ENCODE measurements around the gene CFAP45. TPM values are rescaled to one million over a fixed set of nuclear protein-coding genes. Genes with fewer than 3 reads are reported as not detected.

Gene CFAP45
- total RNA-seq: 1.0 and 1.3 TPM in 2 replicates

GRCh38 chr1:159900086-159900680 lies at the start of gene CFAP45:
Gene CFAP45 (minus strand): TSS chr1:159900165. CDS start chr1:159900098, 67 bp downstream.

DNA sequence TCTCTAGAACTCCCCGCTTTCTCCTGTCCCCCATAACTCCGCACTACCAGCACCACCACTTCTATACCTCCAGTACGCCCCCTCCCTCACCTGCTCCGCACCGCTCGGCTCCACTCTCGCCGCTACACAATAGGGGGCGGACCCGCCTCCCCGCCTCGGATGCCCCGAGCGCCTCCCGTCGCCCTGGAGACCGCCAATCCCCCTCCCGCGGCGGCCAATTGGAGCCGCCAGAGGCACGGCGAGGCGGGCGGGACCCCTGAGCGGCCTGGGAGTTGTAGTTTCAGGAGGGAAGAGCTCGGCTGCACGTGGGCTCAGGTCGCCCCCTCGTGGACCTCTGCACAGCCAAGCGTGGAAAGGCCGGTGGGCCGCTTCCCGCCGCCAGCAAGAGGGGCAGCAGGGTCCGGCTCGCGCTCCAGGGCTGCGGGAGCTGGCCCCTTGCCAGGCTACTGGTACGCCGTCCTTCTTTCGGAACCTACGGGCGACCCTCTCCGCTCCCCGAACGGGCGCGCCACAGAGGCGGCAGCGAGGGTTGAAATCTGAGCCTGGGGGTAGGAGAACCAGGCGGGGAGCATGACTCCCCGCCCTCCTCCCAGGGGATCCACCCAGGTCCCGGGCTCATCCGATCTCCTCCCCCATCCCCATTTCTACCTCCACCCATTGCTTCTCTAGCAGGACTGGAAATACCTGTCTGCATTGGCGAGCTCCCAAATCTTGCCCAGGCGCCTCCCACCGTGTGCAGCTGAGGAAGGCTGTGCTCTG lies 45.7 kb upstream of the CFAP45 start, which contains the start of gene IGSF9:
Gene IGSF9, minus strand, starts transcription at position 131 of the 759 bp plus-strand sequence. CDS start 2,159 bp downstream, outside the sequence.

GRCh38 chr1:159924791-159925718 lies 25.1 kb upstream of the CFAP45 start, which contains the start of gene TAGLN2:
Gene TAGLN2 (minus strand): TSS chr1:159925507. CDS start chr1:159920509, 4,998 bp downstream.

DNA sequence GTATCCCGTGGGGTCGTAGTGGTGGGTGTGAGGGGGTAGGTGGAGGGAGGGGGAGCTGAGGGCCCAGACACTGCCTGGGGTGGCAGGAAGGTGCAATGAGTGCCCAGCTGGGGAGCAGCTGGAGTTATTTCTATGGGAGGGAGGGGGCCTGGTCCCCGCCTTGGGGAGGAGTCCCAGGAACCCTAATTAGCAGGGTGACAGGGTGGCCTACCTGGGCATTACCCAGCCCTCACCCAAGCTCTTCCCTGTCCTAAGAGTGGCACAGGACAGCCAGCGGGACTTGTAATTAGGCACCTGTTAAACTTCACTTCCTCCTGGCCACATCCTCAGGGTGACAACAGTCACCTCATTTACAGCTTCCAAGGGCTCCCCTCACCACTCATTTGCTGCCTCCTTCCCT lies 37.4 kb downstream of the CFAP45 start, which contains the start of gene VSIG8:
Gene VSIG8, minus strand, starts transcription at position 101 of the 400 bp plus-strand sequence. CDS start 136 bp downstream, outside the sequence.

DNA sequence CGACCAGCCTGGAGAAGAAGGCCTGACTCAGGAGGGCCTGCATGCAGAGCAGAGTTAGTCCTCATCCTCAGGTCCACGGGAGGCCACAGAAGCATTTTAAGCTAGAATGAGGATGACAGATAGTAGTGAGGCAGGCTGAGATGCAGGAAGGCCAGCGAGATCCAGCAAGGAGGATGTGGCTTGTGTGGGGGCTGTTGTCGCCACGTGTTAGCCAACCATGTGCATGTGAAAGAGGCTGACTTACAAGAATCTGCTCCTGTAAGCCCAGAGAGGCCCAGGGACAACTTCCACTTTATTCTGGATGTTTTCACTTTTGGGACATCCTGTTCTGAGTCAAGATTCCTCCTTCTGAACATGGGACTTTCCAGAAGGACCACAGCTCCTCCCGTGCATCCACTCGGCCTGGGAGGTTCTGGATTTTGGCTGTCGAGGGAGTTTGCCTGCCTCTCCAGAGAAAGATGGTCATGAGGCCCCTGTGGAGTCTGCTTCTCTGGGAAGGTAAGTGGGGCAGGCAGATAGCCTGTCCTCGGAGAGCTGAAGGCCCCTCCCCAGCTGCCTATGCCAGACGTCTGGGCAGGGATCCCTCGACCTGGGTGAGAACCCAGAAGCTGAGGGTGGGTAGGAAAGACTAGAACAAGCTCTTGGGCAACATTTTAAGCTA lies 73.4 kb downstream of the CFAP45 start, which contains the start of gene SLAMF8:
Gene SLAMF8, plus strand, starts transcription at position 433 of the 661 bp plus-strand sequence. Its CDS starts 26 bp downstream, at position 459.

Other genes with a start within 250 kb of the CFAP45 start
- gene CRP, start 185.6 kb downstream of the CFAP45 start, total RNA-seq: not detected in 2 replicates
- gene DUSP23, start 119.2 kb downstream of the CFAP45 start, total RNA-seq: 10.4 and 18.2 TPM in 2 replicates
- not detected in 2 replicates for gene FCRL6, start 97.8 kb downstream of the CFAP45 start, total RNA-seq
- not detected in 2 replicates for gene SLAMF8, start 73.3 kb downstream of the CFAP45 start, total RNA-seq
- 0.15 and 0.17 TPM in 2 replicates for gene VSIG8, start 37.5 kb downstream of the CFAP45 start, total RNA-seq
- 318 and 504 TPM in 2 replicates for gene TAGLN2, start 25.3 kb upstream of the CFAP45 start, total RNA-seq
- gene IGSF9, start 45.4 kb upstream of the CFAP45 start, total RNA-seq: not detected in 2 replicates
- 0.33 TPM in 1 of 2 replicates, not detected in the other for gene SLAMF9, start 54.1 kb upstream of the CFAP45 start, total RNA-seq
- 4.3 and 4.9 TPM in 2 replicates for gene PIGM, start 131.8 kb upstream of the CFAP45 start, total RNA-seq
- under 0.01 TPM in 1 of 2 replicates, not detected in the other for gene KCNJ10, start 170.0 kb upstream of the CFAP45 start, total RNA-seq
- under 0.01 TPM in 1 of 2 replicates, not detected in the other for gene KCNJ9, start 181.4 kb upstream of the CFAP45 start, total RNA-seq
- gene IGSF8, start 198.5 kb upstream of the CFAP45 start, total RNA-seq: 16.0 and 38.5 TPM in 2 replicates
- gene ATP1A2, start 215.6 kb upstream of the CFAP45 start, total RNA-seq: 0.58 and 5.8 TPM in 2 replicates

Data from smooth muscle cell of trachea (primary cell).